Kidney epithelial cell (primary cell): Measurements from ENCODE around the gene HERC4. TPM values are rescaled to one million over a fixed set of nuclear protein-coding genes. Genes with fewer than 3 reads are reported as not detected.
"Not testable (repeated sequence)": the region's sequence is repeated elsewhere in the genome, so short reads cannot be mapped to it uniquely, and the experiment has no call there.

Source experiments
- DNase-seq: peaks from one replicate; pipeline ENCODE4 v3.0.0-alpha.2; 2010; ENCODE audit warnings: low read depth
- H3K27me3 ChIP-seq: 2 replicates; pipeline ENCODE4 v1.6.0; 2011; ENCODE audit warnings: low read length; ENCODE audit not compliant: control insufficient read depth, insufficient read depth
- H3K36me3 ChIP-seq: 2 replicates; pipeline ENCODE4 v1.5.1; 2011; ENCODE audit warnings: low read length; ENCODE audit not compliant: control insufficient read depth, insufficient read depth
- H3K4me3 ChIP-seq: 2 replicates; pipeline ENCODE4 v1.5.1; 2011; ENCODE audit warnings: low read depth, mild to moderate bottlenecking, control low read depth, low read length
- total RNA-seq: library from RNA; depleted of rRNA; stranded (reverse); fragments of >200 nt; gene quantifications from 2 replicates; pipeline ENCODE4 v1.2.3, GENCODE V29; 2015
- TF ChIP-seq, protein P1 (sequence below): IDR thresholded peaks from 2 replicates; pipeline ENCODE4 v1.5.1; 2011; ENCODE audit warnings: mild to moderate bottlenecking, moderate library complexity, low read length, control low read depth, inconsistent platforms; ENCODE audit not compliant: insufficient read depth, poor library complexity, severe bottlenecking

HERC4 gene
- total RNA-seq, 1 donor from 2014 or later = 28.5 TPM

DNA sequence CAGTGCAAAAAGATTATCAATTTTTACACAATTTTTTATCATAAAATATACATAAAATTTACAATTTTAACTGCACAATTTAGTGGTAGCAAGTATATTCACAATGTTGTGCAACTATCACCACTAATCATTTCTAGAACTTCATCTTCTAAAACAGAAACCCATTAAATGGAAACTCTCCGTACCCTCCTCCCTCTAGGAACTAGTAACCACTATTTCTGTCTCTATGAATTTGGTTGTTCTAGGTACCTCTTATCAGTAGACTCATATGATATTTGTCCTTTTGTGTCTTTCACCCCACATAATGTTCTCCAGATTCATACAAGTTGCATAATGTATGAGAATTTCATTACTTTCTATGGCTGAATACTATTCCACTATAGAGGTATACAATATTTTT lies 73.5 kb downstream of the HERC4 start:
- DNase-seq = no peak
- TF ChIP-seq, protein P1, sequence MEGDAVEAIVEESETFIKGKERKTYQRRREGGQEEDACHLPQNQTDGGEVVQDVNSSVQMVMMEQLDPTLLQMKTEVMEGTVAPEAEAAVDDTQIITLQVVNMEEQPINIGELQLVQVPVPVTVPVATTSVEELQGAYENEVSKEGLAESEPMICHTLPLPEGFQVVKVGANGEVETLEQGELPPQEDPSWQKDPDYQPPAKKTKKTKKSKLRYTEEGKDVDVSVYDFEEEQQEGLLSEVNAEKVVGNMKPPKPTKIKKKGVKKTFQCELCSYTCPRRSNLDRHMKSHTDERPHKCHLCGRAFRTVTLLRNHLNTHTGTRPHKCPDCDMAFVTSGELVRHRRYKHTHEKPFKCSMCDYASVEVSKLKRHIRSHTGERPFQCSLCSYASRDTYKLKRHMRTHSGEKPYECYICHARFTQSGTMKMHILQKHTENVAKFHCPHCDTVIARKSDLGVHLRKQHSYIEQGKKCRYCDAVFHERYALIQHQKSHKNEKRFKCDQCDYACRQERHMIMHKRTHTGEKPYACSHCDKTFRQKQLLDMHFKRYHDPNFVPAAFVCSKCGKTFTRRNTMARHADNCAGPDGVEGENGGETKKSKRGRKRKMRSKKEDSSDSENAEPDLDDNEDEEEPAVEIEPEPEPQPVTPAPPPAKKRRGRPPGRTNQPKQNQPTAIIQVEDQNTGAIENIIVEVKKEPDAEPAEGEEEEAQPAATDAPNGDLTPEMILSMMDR = no peak
- Histone ChIP-seq H3K27me3 (no peaks in the 10 kb centered on the region), H3K36me3 (no peaks in the 10 kb centered on the region), H3K4me3 (no peak overlapping the region)

DNA sequence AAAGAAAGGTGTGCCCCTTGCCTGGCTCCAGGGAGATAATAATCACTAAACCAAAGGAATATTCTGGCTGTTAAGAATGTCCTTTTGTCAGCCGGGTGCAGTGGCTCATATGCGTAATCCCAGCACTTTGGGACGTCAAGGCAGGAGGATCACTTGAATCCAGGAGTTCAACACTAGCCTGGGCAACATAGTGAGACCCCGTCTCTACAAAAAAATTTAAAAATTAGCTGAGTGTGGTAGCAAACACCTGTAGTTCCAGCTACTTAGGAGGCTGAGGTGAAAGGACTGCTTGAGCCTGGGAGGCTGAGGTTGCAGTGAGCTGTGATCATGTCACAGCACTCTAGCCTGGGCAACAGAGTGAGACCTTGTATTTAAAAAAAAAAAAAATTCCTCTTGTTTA lies 74.1 kb downstream of the HERC4 start:
- no peak overlapping the region for H3K4me3 ChIP-seq
- TF ChIP-seq, protein P1 = no peak
- no peaks in the 10 kb centered on the region for H3K36me3 ChIP-seq
- DNase-seq = no peak
- no peaks in the 10 kb centered on the region for H3K27me3 ChIP-seq

DNA sequence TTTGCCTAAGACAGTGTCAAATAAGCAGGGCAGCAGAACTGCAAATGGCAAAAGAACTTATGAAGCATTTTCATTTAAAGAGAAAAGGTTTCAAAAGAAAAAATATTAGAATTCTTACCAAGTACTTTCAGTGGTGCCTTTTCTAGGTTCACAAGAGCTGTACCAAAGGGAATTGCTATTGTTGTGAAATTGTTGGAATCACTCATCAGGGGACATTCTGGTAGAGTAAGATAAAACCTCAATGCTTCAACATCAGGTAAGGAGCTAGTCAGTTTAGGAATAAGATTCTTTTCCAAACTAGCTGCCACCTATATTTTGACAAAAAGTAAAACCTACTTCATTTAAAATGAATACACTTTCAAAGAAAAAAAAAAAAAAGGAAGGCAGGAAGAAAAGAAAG lies 85.0 kb downstream of the HERC4 start:
- Histone ChIP-seq H3K36me3 (no peaks in the 10 kb centered on the region), H3K27me3 (no peaks in the 10 kb centered on the region), H3K4me3 (no peak overlapping the region)
- TF ChIP-seq, protein P1 = no peak
- DNase-seq = no peak

DNA sequence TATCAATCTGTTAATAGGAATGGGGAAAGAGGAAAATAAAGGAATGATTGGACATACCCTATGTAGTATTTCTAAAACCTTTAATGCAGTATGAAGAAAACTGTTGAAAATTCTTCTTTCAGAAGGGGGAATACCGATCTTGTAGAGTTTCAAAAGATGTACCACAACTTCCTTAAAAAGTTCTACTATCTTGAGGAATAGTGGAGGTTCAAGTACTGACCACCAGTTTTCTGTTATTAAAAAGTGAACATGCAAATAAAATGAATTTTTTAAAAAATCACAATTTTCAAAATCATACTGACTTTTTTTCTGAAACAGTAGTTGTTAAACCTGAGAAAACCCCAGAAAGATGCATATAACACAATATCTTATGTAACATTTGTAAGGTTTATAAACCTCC lies 86.5 kb downstream of the HERC4 start:
- TF ChIP-seq, protein P1 = no peak
- Histone ChIP-seq H3K36me3 (no peaks in the 10 kb centered on the region), H3K4me3 (no peak overlapping the region), H3K27me3 (no peaks in the 10 kb centered on the region)
- DNase-seq = no peak

DNA sequence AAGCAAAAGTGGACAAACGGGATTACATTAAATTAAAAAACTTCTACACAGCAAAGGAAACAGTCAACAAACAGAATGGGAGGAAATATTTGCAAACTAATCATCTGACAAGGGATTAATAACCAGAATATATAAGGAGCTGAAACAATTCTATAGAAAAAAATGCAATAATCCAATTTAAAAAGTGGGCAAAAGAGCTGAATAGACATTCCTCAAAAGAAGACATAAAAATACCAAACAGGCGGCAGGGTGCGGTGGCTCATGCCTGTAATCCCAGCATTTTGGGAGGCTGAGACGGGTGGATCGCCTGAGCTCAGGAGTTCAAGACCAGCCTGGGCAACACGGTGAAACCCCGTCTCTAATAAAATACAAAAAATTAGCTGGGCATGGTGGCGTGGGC lies 92.5 kb downstream of the HERC4 start:
- H3K36me3 ChIP-seq, H3K4me3 ChIP-seq, DNase-seq, H3K27me3 ChIP-seq: not testable (repeated sequence)

DNA sequence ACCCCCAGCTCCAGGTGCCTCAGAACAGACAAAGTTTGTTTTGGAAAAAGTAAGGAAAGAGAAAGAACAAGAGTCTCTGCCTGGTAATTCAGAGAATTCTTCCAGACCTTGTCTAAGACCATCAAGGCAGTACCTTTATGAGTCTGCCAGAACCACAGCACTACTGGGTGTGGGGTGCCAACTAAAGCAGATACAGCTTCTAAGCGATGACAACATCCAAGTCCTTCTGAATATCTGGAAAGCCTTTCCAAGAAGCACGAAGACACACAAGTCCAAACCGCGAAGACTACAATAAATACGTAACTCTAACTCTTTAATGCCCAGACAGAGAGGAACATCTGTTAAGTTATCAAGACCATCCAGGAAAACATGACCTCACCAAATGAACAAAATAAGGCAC lies 96.3 kb downstream of the HERC4 start:
- no peaks in the 10 kb centered on the region for H3K36me3 ChIP-seq
- TF ChIP-seq, protein P1 = no peak
- no peaks in the 10 kb centered on the region for H3K27me3 ChIP-seq
- DNase-seq = no peak
- no peak overlapping the region for H3K4me3 ChIP-seq
